Erythroblast (primary cell): ENCODE results near the gene PRPF6.

ENCODE experiments used
- GATA1 ChIP-seq: IDR thresholded peaks from 2 replicates; pipeline ENCODE4 v1.6.1; 2011; ENCODE audit warnings: low read depth, mild to moderate bottlenecking, control low read depth, low read length, moderate library complexity
- POLR2A ChIP-seq: IDR thresholded peaks from 2 replicates; pipeline ENCODE4 v1.6.1; 2011; ENCODE audit warnings: mild to moderate bottlenecking, low read length

GRCh38 chr20:63969838-63970713 lies 10.9 kb upstream of the PRPF6 start, which contains the start of gene ZNF512B:
- TF ChIP-seq POLR2A (no peak), GATA1 (no peak)
